Left ventricle myocardium superior (tissue), 1 donor: ENCODE data around the gene ADRA1B. TPM values are rescaled to one million over a fixed set of nuclear protein-coding genes. Genes with fewer than 3 reads are reported as not detected.
A peak's percentile ranks its signal among the peaks of the same experiment; 100 is the strongest.
"Not testable (repeated sequence)": the region's sequence is repeated elsewhere in the genome, so short reads cannot be mapped to it uniquely, and the experiment has no call there.

ENCODE experiments used
- ATAC-seq: fragments of 200-7000 bp; cut with Tn5 transposase; one replicate; pipeline ENCODE4 v1.9.1; 2020; ENCODE audit warnings: mild to moderate bottlenecking, moderate library complexity
- DNase-seq: peaks from one replicate; pipeline ENCODE4 v3.0.0-alpha.2; 2020
- intact Hi-C: fragments of 100-400 bp; cut with micrococcal nuclease; formaldehyde crosslinking; loops from one replicate; pipeline ENCODE4 v1.11.0; 2022
- total RNA-seq: library from RNA; stranded (reverse); fragmentation: NEBNext Ultra II Directional; extraction: Animal tissue kit (Norgen Biotek cat#: 25700); gene quantifications from one replicate; pipeline ENCODE4 v1.2.1, GENCODE V29; 2021
- donor health status: DM: no; HTN: yes; CAD: no; lungs with severe emphysema.

ADRA1B gene
- total RNA-seq, 1 donor from 2014 or later, result 1.4 TPM

- DNase-seq (no peak), ATAC-seq (no peak)
- intact Hi-C loops, result no loop called here
Measured at GRCh38 chr5:159955056-159955624, 38.9 kb downstream of the ADRA1B start.

- no peak for DNase-seq
- no peak for ATAC-seq
- intact Hi-C loops, result no loop called here
Measured at GRCh38 chr5:159956074-159956473, 39.8 kb downstream of the ADRA1B start.

GRCh38 chr5:159961176-159962160, 45.2 kb downstream of the ADRA1B start:
- no peak for ATAC-seq
- intact Hi-C loops, result no loop called here
- DNase-seq, result no peak

GRCh38 chr5:159962214-159962613, 45.9 kb downstream of the ADRA1B start:
- DNase-seq, result no peak
- intact Hi-C loops, result no loop called here
- no peak for ATAC-seq

GRCh38 chr5:159963935-159964334, 47.7 kb downstream of the ADRA1B start:
- peak; percentile 23 for ATAC-seq
- DNase-seq, result no peak
- intact Hi-C loops, result no loop called here

GRCh38 chr5:159965031-159965837, 49.0 kb downstream of the ADRA1B start:
- ATAC-seq, result peak; percentile 85
- peak; percentile 75 for DNase-seq
- intact Hi-C loops, result no loop called here

- ATAC-seq, intact Hi-C loops, DNase-seq: not testable (repeated sequence)
Measured at GRCh38 chr5:159965838-159966128, 49.5 kb downstream of the ADRA1B start.

GRCh38 chr5:159969966-159970365, 53.7 kb downstream of the ADRA1B start:
- DNase-seq (no peak), ATAC-seq (no peak)
- intact Hi-C loops, result no loop called here

- intact Hi-C loops, result no loop called here
- ATAC-seq (no peak), DNase-seq (no peak)
Measured at GRCh38 chr5:159971038-159971437, 54.8 kb downstream of the ADRA1B start.

GRCh38 chr5:159971514-159971913, 55.2 kb downstream of the ADRA1B start:
- no peak for ATAC-seq
- intact Hi-C loops, result no loop called here
- DNase-seq, result no peak

GRCh38 chr5:159971931-159972461, 55.7 kb downstream of the ADRA1B start:
- intact Hi-C loops, result no loop called here

GRCh38 chr5:159972538-159973362, 56.5 kb downstream of the ADRA1B start:
- intact Hi-C loops, result no loop called here
- no peak for ATAC-seq

More at GRCh38 chr5:159971931-159972461, 55.7 kb downstream of the ADRA1B start:
- DNase-seq (peak; percentile 58), ATAC-seq (peak; percentile 59)

GRCh38 chr5:159975462-159976019, 59.3 kb downstream of the ADRA1B start:
- DNase-seq (no peak), ATAC-seq (peak; percentile 92)
- intact Hi-C loops, result no loop called here

More at GRCh38 chr5:159972538-159973362, 56.5 kb downstream of the ADRA1B start:
- peak; percentile 38 for DNase-seq

GRCh38 chr5:159976921-159977320, 60.6 kb downstream of the ADRA1B start:
- intact Hi-C loops, result no loop called here
- ATAC-seq (no peak), DNase-seq (no peak)

GRCh38 chr5:159978358-159978757, 62.1 kb downstream of the ADRA1B start:
- DNase-seq (no peak), ATAC-seq (no peak)
- intact Hi-C loops, result no loop called here

GRCh38 chr5:159982421-159983173, 66.3 kb downstream of the ADRA1B start:
- DNase-seq (no peak), ATAC-seq (no peak)
- intact Hi-C loops, result loop anchor here (10.0 kb wide), 1 partner anchor 558 kb away; no protein-coding TSS in a partner anchor

- intact Hi-C loops, result loop anchor here (5.0 to 10.0 kb wide), 2 partner anchors 562 to 700 kb away; no protein-coding TSS in a partner anchor
- DNase-seq, result peak; percentile 87
- peak; percentile 98 for ATAC-seq
Measured at GRCh38 chr5:159987031-159987674, 70.9 kb downstream of the ADRA1B start.
